Activated naive CD8-positive, alpha-beta T cell treated with anti-CD3 and anti-CD28 coated beads, Interleukin-2, amount 50 U/mL, for 24 hours (primary cell): Measurements from ENCODE around the gene COG7.

Source experiments
- ATAC-seq: fragments of 150-1000 bp; cut with Tn5 transposase; one replicate; pipeline ENCODE4 v1.10.0; 2021
- DNase-seq: peaks from one replicate; pipeline ENCODE4 v3.0.0; 2021
- H3K27ac Mint-ChIP-seq: one replicate; pipeline ENCODE4 v1.8.0; 2021; ENCODE audit warnings: mild to moderate bottlenecking, mixed read lengths
- H3K27me3 Mint-ChIP-seq: one replicate; pipeline ENCODE4 v1.8.0; 2021; ENCODE audit warnings: mixed read lengths
- H3K36me3 Mint-ChIP-seq: one replicate; pipeline ENCODE4 v1.8.0; 2021; ENCODE audit warnings: low read depth, mixed read lengths
- H3K4me1 Mint-ChIP-seq: one replicate; pipeline ENCODE4 v1.8.0; 2021; ENCODE audit warnings: mixed read lengths
- H3K4me3 Mint-ChIP-seq: one replicate; pipeline ENCODE4 v1.8.0; 2021; ENCODE audit warnings: mild to moderate bottlenecking, moderate library complexity, mixed read lengths
- H3K9me3 Mint-ChIP-seq: one replicate; pipeline ENCODE4 v1.8.0; 2021; ENCODE audit warnings: mixed read lengths

The COG7 gene

DNA sequence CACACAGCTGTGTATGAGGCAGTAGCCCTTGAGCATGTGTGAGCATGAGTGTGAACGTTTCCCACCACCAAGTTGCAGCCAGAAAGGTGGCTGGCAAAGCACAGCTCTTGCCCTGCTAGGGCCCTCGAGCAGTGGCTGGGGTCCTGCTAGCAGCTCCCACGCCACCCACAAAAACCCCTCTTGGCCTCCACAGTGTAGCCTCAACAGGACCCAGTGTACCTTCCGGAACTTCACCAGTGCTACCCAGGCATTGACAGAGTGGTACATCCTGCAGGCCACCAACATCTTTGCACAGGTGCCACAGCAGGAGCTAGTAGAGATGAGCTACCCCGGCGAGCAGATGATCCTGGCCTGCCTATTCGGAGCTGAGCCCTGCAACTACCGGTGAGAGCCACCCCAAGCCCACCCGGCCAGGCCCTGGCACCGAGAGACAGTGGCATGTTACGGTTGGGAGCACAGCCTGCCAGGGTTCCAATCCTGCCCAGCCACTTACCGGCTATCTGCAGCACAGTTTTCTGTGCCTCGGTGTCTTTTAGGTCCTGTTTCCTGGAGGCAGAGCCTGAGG, 97.8 kb downstream of the COG7 start:
- Mint-ChIP-seq H3K4me1 (no peaks in the 10 kb centered on the region), H3K9me3 (no peaks in the 10 kb centered on the region), H3K36me3 (no peaks in the 10 kb centered on the region), H3K27ac (no peak overlapping the region), H3K27me3 (peaks cover 2% of the 10 kb centered on the region), H3K4me3 (no peak overlapping the region)
- DNase-seq (no peak), ATAC-seq (no peak)

DNA sequence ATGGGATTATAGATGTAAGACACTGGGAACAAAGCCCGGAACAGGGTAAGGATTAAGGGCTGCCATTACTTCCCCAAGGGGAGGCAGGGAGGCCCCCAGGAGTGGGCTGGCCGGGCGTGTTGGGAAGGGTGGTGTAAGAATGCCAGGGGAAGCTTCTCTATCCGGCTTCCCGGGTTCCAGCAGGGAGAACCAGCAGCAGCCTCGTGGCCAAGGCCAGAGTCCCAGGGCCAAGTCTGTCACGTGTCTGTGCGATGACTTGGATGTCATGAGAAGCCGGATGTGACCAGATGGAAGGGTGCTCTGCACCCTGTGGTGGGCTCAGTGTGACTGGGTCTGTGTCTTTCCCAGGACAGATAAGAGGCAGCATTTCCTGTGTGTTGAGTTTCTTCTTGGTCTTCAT, 98.7 kb downstream of the COG7 start:
- no peaks in the 10 kb centered on the region for H3K9me3 Mint-ChIP-seq
- no peak overlapping the region for H3K4me3 Mint-ChIP-seq
- no peak for ATAC-seq
- DNase-seq, result no peak
- H3K27ac Mint-ChIP-seq, result no peak overlapping the region
- no peaks in the 10 kb centered on the region for H3K36me3 Mint-ChIP-seq
- H3K27me3 Mint-ChIP-seq, result peaks cover 2% of the 10 kb centered on the region
- H3K4me1 Mint-ChIP-seq, result no peaks in the 10 kb centered on the region

DNA sequence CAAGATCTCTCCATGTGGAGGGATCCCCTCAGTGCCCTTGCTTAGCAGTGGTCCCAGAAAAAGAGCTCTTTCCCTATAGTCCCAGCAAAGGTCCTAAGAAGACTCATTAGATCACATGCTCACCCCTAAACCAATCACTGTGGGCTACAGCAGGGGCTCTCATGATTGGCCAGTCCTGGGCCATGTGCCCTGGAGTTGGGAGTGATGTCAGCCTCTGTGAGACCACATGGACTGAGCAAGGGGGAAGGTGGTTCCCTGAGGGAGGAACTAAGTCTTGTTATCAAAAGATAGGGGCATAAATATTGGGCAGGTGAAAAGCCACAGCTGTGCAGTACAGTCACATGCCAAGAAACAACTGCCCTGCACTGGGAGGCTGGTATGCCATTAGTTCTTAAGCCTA, 99.5 kb downstream of the COG7 start:
- Mint-ChIP-seq H3K27me3 (peaks cover 6% of the 10 kb centered on the region), H3K27ac (no peak overlapping the region), H3K9me3 (no peaks in the 10 kb centered on the region), H3K4me1 (no peaks in the 10 kb centered on the region), H3K4me3 (no peak overlapping the region), H3K36me3 (no peaks in the 10 kb centered on the region)
- DNase-seq (no peak), ATAC-seq (no peak)

DNA sequence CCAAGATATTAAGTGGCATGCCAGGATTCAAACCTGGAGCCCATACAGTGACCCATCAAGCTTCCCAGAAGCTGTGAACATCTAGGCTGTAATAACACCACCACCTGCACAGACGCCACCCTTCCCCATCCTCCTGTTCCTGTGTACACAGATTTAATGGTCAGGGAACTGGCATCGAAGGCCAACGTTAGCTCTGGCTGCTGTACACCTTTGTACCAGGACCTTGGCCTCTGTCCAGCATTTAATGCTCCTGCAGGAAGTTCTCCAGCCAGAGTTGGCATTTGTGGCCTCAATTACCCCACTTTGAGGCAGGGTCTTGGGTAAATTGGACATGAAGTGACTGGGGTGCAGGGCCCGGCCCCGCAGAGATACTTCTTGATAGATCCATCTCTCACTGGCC, 101.6 kb downstream of the COG7 start:
- Mint-ChIP-seq H3K27ac (no peak overlapping the region), H3K4me3 (no peak overlapping the region), H3K27me3 (peaks cover 9% of the 10 kb centered on the region), H3K36me3 (no peaks in the 10 kb centered on the region), H3K9me3 (no peaks in the 10 kb centered on the region), H3K4me1 (no peaks in the 10 kb centered on the region)
- ATAC-seq (no peak), DNase-seq (no peak)

DNA sequence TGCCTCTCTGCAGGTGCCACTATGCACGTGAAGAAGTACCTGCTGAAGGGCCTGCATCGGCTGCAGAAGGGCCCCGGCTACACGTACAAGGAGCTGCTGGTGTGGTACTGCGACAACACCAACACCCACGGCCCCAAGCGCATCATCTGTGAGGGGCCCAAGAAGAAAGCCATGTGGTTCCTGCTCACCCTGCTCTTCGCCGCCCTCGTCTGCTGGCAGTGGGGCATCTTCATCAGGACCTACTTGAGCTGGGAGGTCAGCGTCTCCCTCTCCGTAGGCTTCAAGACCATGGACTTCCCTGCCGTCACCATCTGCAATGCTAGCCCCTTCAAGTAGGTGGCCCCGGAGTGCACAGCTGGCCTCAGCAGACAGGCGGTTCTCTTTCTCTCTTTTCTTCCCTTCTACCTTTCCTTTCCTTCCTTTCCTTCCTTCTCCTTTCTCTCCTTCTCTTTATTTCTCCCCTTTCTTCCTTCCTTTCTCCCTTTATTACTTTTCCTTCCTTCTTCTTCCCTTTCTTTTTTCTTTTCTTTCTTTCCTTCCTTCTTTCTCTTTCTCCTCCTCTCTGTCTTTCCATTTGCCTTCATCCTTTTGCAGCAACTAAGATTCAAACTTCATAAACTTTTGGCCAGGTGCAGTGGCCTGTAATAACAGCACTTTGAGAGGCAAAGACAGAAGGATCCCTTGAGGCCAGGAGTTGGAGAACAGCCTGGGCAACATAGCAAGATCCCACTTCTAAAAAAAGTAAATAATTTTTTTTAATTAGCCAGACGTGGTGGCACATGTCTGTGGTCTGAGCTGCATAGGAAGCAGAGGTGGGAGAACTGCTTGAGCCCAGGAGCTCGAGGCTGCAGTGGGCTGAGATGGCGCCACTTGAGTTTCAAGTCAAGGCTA, 104.2 kb downstream of the COG7 start:
- H3K27ac Mint-ChIP-seq, result no peak overlapping the region
- H3K27me3 Mint-ChIP-seq, result peaks cover 16% of the 10 kb centered on the region
- H3K4me1 Mint-ChIP-seq, result no peaks in the 10 kb centered on the region
- no peak for ATAC-seq
- no peak overlapping the region for H3K4me3 Mint-ChIP-seq
- no peak for DNase-seq
- H3K36me3 Mint-ChIP-seq, result no peaks in the 10 kb centered on the region
- H3K9me3 Mint-ChIP-seq, result no peaks in the 10 kb centered on the region

DNA sequence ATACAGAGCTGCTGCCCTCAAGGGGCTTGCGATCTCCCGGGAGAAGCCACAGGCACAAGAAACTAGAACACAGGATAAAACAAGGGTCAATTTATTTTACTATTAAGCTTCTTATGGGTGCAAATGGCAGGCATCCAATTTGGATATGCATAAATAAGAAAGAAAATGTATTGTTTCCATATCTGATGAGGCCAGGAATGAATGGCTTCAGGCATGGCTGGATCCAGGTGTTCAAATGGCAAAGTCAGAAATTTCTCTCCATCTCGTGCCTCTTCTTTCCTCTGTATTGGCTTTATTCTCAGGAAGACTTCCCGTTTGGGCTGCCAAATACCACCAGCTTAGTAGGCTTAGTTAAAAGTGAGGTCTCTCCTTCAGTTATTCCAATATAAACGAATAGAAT, 107.8 kb downstream of the COG7 start:
- no peaks in the 10 kb centered on the region for H3K4me1 Mint-ChIP-seq
- H3K4me3 Mint-ChIP-seq, result no peak overlapping the region
- no peaks in the 10 kb centered on the region for H3K36me3 Mint-ChIP-seq
- peaks cover 14% of the 10 kb centered on the region for H3K27me3 Mint-ChIP-seq
- no peaks in the 10 kb centered on the region for H3K9me3 Mint-ChIP-seq
- ATAC-seq, result no peak
- no peak overlapping the region for H3K27ac Mint-ChIP-seq
- no peak for DNase-seq

DNA sequence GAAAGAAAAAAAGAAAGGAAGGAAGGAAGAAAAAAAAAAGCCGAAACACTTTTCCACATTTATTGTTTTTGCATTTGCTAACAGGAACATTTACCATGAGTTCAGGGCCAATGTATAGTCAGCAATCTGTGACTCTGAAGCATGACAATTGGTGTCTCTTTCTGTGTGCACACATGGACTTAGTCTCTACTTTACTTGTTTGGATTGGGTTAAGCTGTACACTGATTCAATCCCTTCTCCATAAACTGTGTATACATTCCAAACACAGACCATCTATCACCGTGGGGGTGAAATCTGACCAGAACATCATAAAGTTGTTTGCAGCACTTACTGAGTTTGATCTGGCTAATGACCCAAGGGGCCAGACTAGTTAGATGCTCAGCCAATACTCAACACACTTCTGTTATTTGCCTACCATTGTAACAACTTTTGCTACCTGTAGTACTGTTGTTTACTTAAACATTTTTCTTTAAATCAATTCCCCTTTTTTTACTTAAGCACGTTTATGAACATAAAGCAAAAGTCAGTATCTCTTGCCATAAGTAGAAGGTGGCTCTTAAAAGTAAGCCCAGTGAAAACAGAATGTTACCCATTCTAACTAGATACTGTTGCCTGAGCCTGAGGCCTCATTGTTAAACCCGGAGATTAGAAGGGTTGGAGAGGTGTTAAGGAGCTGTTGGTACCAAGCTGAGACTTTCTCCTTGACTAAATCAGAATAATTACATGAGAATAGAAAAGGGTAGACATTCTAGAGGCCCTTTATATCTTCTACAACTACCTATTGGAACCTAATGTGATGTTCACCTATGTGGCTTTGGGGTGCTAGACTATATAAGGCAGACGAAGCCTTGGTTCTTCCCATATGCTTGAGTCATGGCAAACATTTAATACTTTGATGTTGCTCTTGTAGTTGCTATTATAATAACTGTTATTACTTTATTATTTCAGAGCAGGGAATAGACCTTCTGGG, 109.1 kb downstream of the COG7 start:
- DNase-seq (no peak), ATAC-seq (no peak)
- no peak overlapping the region for H3K27ac Mint-ChIP-seq
- no peak overlapping the region for H3K4me3 Mint-ChIP-seq
- peaks cover 12% of the 10 kb centered on the region for H3K27me3 Mint-ChIP-seq
- no peaks in the 10 kb centered on the region for H3K36me3 Mint-ChIP-seq
- H3K4me1 Mint-ChIP-seq, result no peaks in the 10 kb centered on the region
- H3K9me3 Mint-ChIP-seq, result no peaks in the 10 kb centered on the region

DNA sequence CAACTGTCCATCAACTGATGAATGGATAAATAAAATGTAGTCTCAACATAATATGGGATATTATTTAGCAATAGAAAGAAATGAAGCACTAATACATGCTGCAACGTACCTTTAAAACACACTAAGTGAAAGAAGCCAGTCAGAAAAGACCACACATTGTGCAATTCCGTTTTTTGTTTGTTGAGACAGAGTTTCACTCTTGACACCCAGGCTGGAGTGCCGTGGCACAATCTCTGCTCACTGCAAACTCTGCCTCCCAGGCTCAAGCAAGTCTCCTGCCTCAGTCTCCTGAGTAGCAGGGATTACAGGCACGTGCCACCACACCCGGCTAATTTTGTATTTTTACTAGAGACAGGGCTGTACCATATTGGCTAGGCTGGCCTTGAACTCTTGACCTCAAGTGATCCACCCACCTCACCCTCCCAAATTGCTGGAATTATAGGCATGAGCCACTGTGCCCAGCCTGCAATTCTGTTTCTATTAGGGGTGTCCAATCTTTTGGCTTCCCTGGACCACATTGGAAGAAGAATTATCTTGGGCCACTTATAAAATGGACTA, 110.8 kb downstream of the COG7 start:
- DNase-seq (no peak), ATAC-seq (no peak)
- Mint-ChIP-seq H3K4me1 (no peaks in the 10 kb centered on the region), H3K9me3 (no peaks in the 10 kb centered on the region), H3K4me3 (no peak overlapping the region), H3K27me3 (peaks cover 12% of the 10 kb centered on the region), H3K36me3 (no peaks in the 10 kb centered on the region), H3K27ac (no peak overlapping the region)

DNA sequence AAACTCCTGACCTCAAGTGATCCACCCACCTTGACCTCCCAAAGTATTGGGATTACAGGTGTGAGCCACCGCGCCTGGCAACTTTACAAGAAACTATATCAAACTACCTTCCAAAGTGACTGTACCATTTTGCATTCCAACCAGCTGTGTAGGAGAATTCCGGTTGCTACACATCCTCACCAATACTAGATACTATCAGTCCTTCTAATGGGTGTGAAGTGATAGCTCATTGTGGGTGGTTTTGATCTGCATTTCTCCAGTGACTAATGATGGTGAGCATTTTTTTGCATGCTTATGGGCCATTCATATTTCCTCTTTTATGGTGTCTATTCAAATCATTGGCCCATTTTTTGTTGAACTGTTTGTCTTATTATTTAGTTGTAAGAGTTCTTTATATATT, 113.2 kb downstream of the COG7 start:
- Mint-ChIP-seq H3K4me3 (no peak overlapping the region), H3K36me3 (no peaks in the 10 kb centered on the region), H3K27me3 (peaks cover 18% of the 10 kb centered on the region), H3K27ac (no peak overlapping the region), H3K9me3 (no peaks in the 10 kb centered on the region), H3K4me1 (peaks cover 7% of the 10 kb centered on the region)
- DNase-seq (no peak), ATAC-seq (no peak)
